ENCODE measurements around the gene PSMF1.

GRCh38 chr20:1186367-1186991 lies 68.1 kb downstream of the PSMF1 start:
- TF ChIP-seq, protein P1, sequence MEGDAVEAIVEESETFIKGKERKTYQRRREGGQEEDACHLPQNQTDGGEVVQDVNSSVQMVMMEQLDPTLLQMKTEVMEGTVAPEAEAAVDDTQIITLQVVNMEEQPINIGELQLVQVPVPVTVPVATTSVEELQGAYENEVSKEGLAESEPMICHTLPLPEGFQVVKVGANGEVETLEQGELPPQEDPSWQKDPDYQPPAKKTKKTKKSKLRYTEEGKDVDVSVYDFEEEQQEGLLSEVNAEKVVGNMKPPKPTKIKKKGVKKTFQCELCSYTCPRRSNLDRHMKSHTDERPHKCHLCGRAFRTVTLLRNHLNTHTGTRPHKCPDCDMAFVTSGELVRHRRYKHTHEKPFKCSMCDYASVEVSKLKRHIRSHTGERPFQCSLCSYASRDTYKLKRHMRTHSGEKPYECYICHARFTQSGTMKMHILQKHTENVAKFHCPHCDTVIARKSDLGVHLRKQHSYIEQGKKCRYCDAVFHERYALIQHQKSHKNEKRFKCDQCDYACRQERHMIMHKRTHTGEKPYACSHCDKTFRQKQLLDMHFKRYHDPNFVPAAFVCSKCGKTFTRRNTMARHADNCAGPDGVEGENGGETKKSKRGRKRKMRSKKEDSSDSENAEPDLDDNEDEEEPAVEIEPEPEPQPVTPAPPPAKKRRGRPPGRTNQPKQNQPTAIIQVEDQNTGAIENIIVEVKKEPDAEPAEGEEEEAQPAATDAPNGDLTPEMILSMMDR (IDR thresholded peaks at IDR 0.05 in 2 of 3, conservative IDR thresholded peaks at IDR 0.05 in 1 of 3; ENCODE audit: borderline replicate concordance in 1 of 3, insufficient read depth in 1 of 3, low read depth in 2 of 3, low read length in 2 of 3), result no peak
- TF ChIP-seq POLR2AphosphoS5 (IDR thresholded peaks at IDR 0.05; ENCODE audit: low read depth, low read length) (no peak), SIN3A (IDR thresholded peaks at IDR 0.05; ENCODE audit: low read depth) (no peak), POLR2A (IDR thresholded peaks at IDR 0.05; ENCODE audit: borderline replicate concordance, extremely low read depth, insufficient read depth, insufficient read length) (no peak), EZH2 (IDR thresholded peaks at IDR 0.05) (no peak), ZBTB33 (IDR thresholded peaks at IDR 0.05; ENCODE audit: extremely low read depth, insufficient replicate concordance, low read length) (no peak), CEBPB (IDR thresholded peaks at IDR 0.05; ENCODE audit: low read depth) (no peak), EZH2phosphoT487 (IDR thresholded peaks at IDR 0.05; ENCODE audit: borderline replicate concordance) (no peak), SP1 (IDR thresholded peaks at IDR 0.05; ENCODE audit: low read depth) (no peak), JUND (IDR thresholded peaks at IDR 0.05) (no peak), RAD21 (IDR thresholded peaks at IDR 0.05; ENCODE audit: low read depth) (no peak), ZNF274 (IDR thresholded peaks at IDR 0.05; ENCODE audit: low read depth, low read length) (no peak)
- TF ChIP-seq, protein P2, sequence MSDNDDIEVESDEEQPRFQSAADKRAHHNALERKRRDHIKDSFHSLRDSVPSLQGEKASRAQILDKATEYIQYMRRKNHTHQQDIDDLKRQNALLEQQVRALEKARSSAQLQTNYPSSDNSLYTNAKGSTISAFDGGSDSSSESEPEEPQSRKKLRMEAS (IDR thresholded peaks at IDR 0.05), result no peak
